DMS114 treated with DMSO at 0.1 percent for 48 hours (cell line): Measurements from ENCODE around the gene CDH13.

Experiments
- DNase-seq: peaks from one replicate; lab custom pipeline; 2025; ENCODE audit not compliant: unreplicated experiment; lab: John Stamatoyannopoulos, UW

CDH13 gene

GRCh38 chr16:83771306-83771942 is 1144.7 kb downstream of the CDH13 start:
- DNase-seq: no peak

GRCh38 chr16:83772806-83773205 is 1146.0 kb downstream of the CDH13 start:
- no peak for DNase-seq

- no peak for DNase-seq
These were observed 1147.3 kb downstream of the CDH13 start for GRCh38 chr16:83774066-83774465.

- no peak for DNase-seq
These were observed 1150.2 kb downstream of the CDH13 start for GRCh38 chr16:83776944-83777343.

- DNase-seq: no peak
These were observed 1153.1 kb downstream of the CDH13 start for GRCh38 chr16:83779886-83780285.

- no peak for DNase-seq
These were observed 1158.7 kb downstream of the CDH13 start for GRCh38 chr16:83785455-83785854.

- DNase-seq: no peak
These were observed 1163.1 kb downstream of the CDH13 start for GRCh38 chr16:83789642-83790401.

- DNase-seq: no peak
These were observed 1165.1 kb downstream of the CDH13 start for GRCh38 chr16:83791916-83792315.

- no peak for DNase-seq
These were observed 1165.6 kb downstream of the CDH13 start for GRCh38 chr16:83792391-83792790.

- DNase-seq: no peak
These were observed 1166.4 kb downstream of the CDH13 start for GRCh38 chr16:83793179-83793578.

- no peak for DNase-seq
These were observed 1168.2 kb downstream of the CDH13 start for GRCh38 chr16:83794860-83795554.

GRCh38 chr16:83797013-83797412 is 1170.2 kb downstream of the CDH13 start:
- DNase-seq: no peak

- no peak for DNase-seq
These were observed 1172.6 kb downstream of the CDH13 start for GRCh38 chr16:83799336-83799735.

GRCh38 chr16:83802135-83802534 is 1175.4 kb downstream of the CDH13 start:
- DNase-seq: no peak

GRCh38 chr16:83802554-83803205 is 1175.9 kb downstream of the CDH13 start:
- DNase-seq: no peak

- no peak for DNase-seq
These were observed 1177.0 kb downstream of the CDH13 start for GRCh38 chr16:83803811-83804210.

- DNase-seq: no peak
These were observed 1177.6 kb downstream of the CDH13 start for GRCh38 chr16:83804366-83804765.

- DNase-seq: no peak
These were observed 1179.3 kb downstream of the CDH13 start for GRCh38 chr16:83806036-83806435.

GRCh38 chr16:83806731-83807130 is 1180.0 kb downstream of the CDH13 start:
- DNase-seq: no peak

- DNase-seq: no peak
These were observed 1180.5 kb downstream of the CDH13 start for GRCh38 chr16:83807327-83807709.

GRCh38 chr16:83807710-83808572 is 1181.2 kb downstream of the CDH13 start, which contains the start of gene HSBP1:
HSBP1 (plus strand) TSS chr16:83807978; CDS start chr16:83808077, 99 bp downstream.
- peak; percentile 90 for DNase-seq
